Measurements from ENCODE around the gene EPS8L2.
A peak's percentile ranks its signal among the peaks of the same experiment; 100 is the strongest.

Gene EPS8L2

GRCh38 chr11:763073-763463, 57.0 kb downstream of the EPS8L2 start:
- no peak for DNase-seq (ENCODE audit: low spot score)

GRCh38 chr11:763549-764321, 57.7 kb downstream of the EPS8L2 start:
- no peak for DNase-seq (ENCODE audit: low spot score)

DNA sequence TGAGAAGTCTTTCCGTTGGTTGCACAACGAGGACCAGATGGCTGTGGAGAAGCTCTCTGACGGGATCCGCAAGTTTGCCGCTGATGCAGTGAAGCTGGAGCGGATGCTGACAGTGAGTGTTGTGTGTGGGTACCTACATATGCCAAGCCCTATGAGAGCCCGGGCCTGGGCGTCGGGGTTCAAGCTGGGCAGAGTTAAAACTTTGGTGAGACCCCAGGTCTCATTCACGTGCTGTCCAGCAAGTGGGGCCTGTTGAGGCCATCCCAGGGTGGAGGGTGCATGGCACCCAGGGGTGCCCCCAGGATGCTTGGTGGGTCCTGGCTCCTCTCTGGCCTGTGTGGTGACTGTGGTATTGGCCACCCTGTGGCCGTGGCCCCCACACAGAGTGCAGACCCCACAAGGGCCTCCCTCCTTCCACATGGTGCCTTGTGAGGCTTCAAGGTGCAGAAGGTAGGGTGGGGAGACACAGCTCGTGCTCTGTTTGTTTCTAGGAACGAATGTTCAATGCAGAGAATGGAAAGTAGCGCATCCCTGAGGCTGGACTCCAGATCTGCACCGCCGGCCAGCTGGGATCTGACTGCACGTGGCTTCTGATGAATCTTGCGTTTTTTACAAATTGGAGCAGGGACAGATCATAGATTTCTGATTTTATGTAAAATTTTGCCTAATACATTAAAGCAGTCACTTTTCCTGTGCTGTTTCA, 58.4 kb downstream of the EPS8L2 start:
- DNase-seq (ENCODE audit: low spot score) = no peak

GRCh38 chr11:765025-765801, 59.2 kb downstream of the EPS8L2 start:
- no peak for DNase-seq (ENCODE audit: low spot score)

DNA sequence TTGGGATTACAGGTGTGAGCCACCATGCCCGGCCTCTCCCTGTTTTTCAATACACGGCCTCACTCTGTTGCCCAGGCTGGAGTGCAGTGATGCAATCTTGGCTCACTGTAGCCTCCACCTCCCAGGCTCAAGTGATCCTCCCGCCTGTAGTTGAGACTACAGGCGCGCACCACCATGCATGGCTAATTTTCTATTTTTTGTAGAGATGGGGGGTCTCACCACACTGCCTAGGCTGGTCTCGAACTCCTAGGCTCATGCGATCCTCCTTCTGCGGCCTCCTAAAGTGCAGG, 59.7 kb downstream of the EPS8L2 start:
- no peak for DNase-seq (ENCODE audit: low spot score)

DNA sequence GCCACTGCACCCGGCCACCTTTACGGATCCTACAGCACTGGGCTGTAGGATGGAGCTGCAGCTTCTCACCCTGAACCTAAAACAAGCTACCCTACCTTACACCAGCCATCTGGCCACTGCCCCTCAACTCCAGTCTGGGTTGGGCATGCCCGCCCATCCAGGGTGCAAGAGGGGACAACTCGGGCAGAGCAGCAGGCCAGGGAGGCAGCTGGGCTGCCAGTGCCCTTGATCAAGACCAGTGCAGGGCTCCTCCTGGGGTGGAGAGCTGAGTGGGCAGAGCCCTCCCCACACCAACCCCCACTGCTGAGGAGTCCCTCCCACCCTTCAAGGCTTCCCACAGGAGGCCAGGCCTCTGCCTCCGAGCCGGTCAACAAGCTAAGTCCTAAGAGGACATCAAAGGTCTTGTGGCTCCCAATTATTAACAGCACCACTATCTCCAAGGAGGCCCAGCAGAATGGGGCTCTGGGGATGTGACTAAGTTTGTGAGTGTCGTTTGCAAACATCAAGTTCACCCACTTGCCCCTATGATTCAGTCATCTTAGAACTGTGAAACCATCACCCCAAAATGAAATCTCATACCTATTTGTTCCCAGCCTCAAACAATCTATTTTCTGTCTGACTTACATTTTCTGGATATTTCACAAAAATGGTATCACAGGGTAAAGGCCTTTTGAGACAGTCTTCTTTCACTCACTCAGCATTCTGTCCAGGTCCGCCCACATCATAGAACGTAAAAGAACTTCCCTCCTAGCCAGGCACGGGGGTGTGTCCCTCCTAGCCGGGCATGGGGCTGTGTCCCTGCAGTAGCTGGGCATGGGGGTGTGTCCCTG, 60.3 kb downstream of the EPS8L2 start:
- DNase-seq (ENCODE audit: low spot score) = no peak

DNA sequence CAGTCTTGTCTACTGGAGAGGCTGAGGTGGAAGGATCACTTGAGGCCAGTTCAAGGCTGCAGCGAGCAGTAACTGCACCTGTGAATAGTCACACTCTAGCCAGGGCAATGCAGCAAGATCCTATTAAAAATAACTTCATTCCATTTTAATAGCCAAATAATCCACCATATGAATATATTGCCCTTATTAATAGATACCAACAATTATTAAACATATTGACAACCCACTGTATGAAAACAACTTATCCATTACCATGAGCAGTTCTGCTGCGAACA, 60.8 kb downstream of the EPS8L2 start:
- DNase-seq (ENCODE audit: low spot score) = no peak

GRCh38 chr11:767238-767637, 61.2 kb downstream of the EPS8L2 start:
- DNase-seq (ENCODE audit: low spot score) = no peak

DNA sequence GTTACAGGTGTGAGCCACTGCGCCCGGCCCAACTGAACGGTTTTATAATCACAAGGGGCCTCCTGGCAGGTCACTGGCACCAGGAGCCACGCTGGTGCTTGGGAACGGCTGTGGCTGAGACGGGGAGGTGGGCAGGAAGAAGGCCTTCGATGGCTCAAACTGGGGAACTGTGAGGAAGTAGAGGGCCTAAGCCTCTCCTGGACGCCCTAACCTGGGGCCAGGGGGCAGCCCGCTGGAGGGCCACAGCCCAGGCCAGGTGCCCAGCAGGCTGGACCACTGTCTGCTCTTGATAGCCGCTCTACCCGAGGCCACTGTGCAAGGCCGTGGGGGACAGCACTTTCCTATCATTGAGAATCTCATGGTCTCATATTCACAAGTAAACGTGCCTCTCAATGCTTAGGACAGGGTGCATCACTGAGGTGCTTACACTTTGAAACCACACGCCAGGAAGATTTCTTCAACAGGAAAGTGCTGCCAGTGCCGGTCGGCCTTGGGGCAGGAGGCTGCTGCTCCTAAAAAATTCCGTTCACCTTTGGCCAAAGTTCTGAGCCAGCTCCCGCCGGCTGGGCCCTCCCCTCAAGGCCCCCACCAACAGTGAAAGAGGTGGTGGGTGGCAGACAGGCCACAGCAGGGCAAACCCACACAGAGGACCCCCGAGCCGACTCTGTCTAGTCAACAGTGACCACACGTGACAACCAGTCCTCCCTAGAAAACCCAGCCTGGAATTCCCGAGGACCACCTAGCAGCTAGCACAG, 64.0 kb downstream of the EPS8L2 start:
- no peak for DNase-seq (ENCODE audit: low spot score)

DNA sequence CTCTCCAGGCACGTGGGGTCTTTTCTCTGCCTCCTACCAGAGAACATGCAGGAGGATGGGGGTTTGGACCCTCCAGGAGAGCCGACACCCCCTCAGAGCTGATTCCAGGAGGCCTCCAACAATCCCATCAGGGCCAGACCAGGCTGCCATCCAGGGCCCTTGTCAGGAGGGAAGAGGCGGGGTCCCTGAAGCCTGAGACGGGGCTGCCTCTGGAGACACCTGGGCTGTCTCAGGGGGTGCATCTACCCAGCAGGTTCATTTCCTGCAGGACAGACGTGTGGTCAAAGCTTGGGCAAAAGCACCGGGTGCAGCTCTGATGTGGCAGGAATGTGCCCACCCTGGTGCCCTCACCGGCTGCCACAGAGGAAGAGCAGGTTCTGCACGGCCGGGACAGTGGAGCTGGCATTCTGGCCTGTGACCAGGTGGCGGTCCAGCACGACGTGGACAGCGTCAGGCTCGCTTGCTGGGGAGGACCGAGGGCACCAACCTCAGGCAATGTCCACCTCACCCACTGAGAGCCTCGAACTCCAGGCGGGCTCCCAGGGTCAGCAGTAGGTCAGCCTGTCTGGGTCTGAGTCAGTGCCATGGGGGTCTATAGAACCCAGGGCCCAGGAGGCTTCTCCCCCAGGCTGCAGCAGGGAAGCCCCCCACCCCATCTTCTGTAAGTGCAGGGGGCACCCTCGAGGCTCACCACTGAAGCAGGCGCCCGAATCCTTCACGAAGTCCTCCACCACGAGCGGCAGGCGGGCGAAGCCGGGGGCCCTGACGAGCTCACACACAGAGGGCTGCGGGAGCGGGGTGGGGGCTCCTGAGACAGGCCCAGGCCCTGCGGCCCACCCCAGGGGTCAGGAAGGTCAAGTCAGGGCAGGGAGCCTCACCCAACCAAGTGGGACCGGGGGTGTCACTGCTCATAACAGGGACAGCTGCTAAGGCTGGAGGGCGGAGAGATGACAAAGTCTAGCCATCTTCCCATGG, 64.9 kb downstream of the EPS8L2 start:
- no peak for DNase-seq (ENCODE audit: low spot score)

DNA sequence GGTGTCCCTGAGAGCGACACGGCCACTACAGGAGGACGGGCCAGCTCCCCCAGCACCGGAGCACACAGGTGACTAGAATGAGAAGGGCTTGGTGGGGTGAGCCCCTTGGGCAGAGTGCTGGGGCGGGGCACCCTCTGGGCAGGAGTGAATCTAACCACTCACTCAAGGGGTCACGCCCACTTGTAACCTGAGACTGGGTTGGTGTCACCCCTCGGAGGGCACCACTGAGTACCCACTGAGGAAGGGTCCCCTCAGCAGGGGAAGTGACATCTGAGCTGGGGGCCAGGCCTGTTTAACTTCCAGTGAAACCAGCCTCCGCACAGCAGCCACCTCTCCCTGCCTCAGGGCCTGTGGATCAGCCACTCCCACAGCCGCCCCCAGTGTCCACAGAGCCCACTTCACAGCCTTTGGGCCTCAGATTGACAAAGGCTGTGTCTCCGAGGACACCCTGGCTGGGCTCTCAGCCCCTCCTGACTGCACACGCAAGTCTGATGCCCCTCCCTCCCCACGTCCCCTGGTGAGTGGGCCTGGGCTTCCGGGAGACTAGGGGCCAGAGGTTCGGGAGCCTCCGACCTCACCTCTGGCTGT, 65.7 kb downstream of the EPS8L2 start:
- DNase-seq (ENCODE audit: low spot score) = no peak

DNA sequence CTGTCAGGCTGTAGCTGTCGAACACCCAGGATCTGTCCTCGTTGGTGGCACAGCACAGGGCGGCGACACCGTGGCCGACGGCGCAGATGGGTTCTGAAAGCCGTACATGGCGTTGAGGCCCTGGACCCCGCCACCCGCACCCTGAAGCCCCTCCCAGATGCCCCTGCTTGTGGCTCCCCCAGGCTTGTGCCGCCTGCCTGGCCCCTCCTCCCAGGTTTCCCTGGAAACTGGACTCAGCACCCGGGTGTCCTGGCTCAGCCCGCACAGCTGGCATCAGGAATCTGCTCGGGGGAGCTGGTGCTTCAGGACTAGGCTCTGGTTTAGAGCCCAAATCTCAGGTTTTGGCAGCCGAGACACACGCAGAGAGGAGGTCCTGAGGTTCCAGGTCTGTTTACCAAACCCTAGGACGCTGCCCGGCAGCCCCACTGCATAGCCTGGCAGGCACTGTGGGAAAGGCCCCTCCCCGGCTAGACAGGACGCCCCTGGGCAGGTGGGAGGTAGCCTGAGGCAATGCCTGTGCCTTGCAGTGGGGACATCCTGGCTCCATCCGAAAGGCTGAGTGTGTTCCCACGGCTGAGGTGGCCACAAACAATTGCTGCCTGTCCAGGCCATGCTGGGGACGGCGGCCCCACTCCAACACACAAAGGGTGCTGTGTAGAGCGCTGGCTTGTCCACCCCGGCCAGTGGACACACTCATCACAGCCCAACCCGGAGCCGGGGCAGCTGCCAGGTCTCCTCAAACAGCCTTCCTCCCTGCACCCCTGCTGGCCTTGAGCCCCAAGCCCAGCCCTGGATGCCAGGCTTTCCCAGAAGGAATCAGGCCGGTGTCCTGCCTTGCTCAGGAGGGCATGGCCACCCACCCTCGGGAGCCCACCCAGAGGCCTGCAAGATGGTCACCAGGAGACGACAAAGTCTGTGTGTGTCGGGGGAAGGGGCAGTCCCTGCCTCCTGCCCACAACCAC, 66.7 kb downstream of the EPS8L2 start:
- DNase-seq (ENCODE audit: low spot score) = no peak

- no peak for DNase-seq (ENCODE audit: low spot score)
These were observed 67.4 kb downstream of the EPS8L2 start for GRCh38 chr11:773425-773824.

DNA sequence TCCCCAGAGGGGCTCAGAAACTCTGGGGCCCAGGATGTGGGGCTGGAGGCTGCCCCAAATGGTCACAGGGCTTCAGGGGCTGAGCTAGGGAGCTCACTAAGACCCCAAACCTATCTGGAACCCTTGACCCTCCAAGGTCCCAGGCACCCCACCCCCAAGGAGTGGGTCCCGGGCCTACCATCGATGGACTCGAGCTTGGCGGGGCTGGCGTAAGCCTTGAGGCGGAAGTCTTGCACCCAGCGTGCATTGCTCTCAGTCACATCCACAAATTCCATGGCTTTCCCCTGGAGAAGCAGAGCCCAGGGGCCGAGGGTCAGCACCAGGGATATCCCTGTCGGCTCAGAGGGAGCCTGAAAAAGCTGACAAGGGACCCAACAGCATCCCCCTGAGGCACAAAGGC, 67.8 kb downstream of the EPS8L2 start:
- DNase-seq (ENCODE audit: low spot score) = no peak

GRCh38 chr11:774873-775592, 69.0 kb downstream of the EPS8L2 start:
- DNase-seq (ENCODE audit: low spot score) = no peak

DNA sequence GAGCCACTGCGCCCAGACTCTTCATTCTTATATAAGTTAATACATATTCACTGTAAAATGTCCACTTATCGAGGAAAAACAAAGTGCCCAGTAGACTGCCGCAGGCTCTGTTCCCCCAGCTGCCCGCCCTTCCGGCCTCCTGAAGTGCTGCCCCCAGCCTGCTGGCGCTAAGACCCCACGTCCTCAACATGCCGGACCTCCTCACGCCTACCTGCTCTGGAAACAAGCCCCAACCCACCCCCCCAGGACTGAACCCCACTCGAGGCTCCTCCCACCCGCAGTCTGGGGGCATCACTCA, 70.2 kb downstream of the EPS8L2 start:
- DNase-seq (ENCODE audit: low spot score) = peak; percentile 52

GRCh38 chr11:776561-777287, 70.7 kb downstream of the EPS8L2 start:
- DNase-seq (ENCODE audit: low spot score) = no peak
